Endothelial cell of umbilical vein (primary cell): ENCODE results near the gene SKI. TPM values are rescaled to one million over a fixed set of nuclear protein-coding genes. Genes with fewer than 3 reads are reported as not detected.
A peak's percentile ranks its signal among the peaks of the same experiment; 100 is the strongest.

ENCODE experiments used
- BruUV-seq: library from RNA; stranded (reverse); fragments of 400-500 nt; replicated peaks from 2 replicates; lab custom pipeline; 2021; lab: Mats Ljungman, UMichigan
- CTCF ChIA-PET: fragments of 300-600, 350-600 bp; sonication (Branson Sonifier 250); formaldehyde crosslinking; loops from one replicate; lab custom pipeline; 2021; ENCODE audit warnings: antibody characterized with exemption, inconsistent platforms; lab: Charles Lee
- POLR2A ChIA-PET: fragments of 300-600, 350-600 bp; sonication (Branson Sonifier 250); formaldehyde crosslinking; loops from one replicate; lab custom pipeline; 2021; ENCODE audit warnings: antibody characterized with exemption, inconsistent platforms; lab: Charles Lee
- DNase-seq: peaks from one replicate; pipeline ENCODE4 v3.0.0-alpha.2; 2011; ENCODE audit warnings: low read depth, low spot score
- FAIRE-seq: peaks from 2 replicates; lab custom pipeline; 2011; peaks lifted over from hg19 to GRCh38; lab: Jason Lieb, UNC
- H2AFZ ChIP-seq: 2 replicates; pipeline ENCODE4 v1.6.0; 2012; ENCODE audit warnings: low read depth, low read length, control low read depth, inconsistent platforms
- H3K27ac ChIP-seq: 2 replicates; pipeline ENCODE4 v1.5.1; 2011; ENCODE audit warnings: low read depth, mild to moderate bottlenecking, control low read depth, low read length, moderate library complexity; ENCODE audit not compliant: insufficient read depth
- H3K27me3 ChIP-seq, 2 experiments: 2 replicates each; pipeline versions ENCODE4 v1.6.0 to v1.6.1; 2011; ENCODE audit warnings: low read length in 2 of 2, mixed read lengths in 1 of 2; ENCODE audit not compliant: control insufficient read depth in 2 of 2, insufficient read depth in 2 of 2
- H3K36me3 ChIP-seq, 2 experiments: 2 replicates in 1 of 2; 3 replicates in 1 of 2; pipeline ENCODE4 v1.5.1; 2011; ENCODE audit warnings: low read length in 2 of 2, mild to moderate bottlenecking in 1 of 2, moderate library complexity in 1 of 2; ENCODE audit not compliant: control insufficient read depth in 2 of 2, insufficient read depth in 2 of 2; ENCODE audit errors: extremely low read depth in 1 of 2
- H3K4me1 ChIP-seq: 3 replicates; pipeline ENCODE4 v1.5.1; 2011; ENCODE audit warnings: mild to moderate bottlenecking, low read length; ENCODE audit not compliant: control insufficient read depth, insufficient read depth; ENCODE audit errors: extremely low read depth
- H3K4me2 ChIP-seq: 2 replicates; pipeline ENCODE4 v1.6.1; 2011; ENCODE audit warnings: low read length, control low read depth, mixed read lengths; ENCODE audit not compliant: insufficient read depth
- H3K4me3 ChIP-seq, 3 experiments: fragments of 200-600 bp in 1 of 3; sonication (generic), shearing (Covaris generic) in 1 of 3; replicated peaks in 1 of 3; 2 replicates each; pipeline ENCODE4 v1.5.1; 2011 to 2016; ENCODE audit warnings: control low read depth in 3 of 3, low read length in 3 of 3, mild to moderate bottlenecking in 2 of 3, inconsistent platforms in 1 of 3, low read depth in 1 of 3, moderate library complexity in 1 of 3; ENCODE audit not compliant: insufficient read depth in 1 of 3
- H3K79me2 ChIP-seq: 2 replicates; pipeline ENCODE4 v1.6.0; 2012; ENCODE audit warnings: low read length, inconsistent platforms; ENCODE audit not compliant: control insufficient read depth, insufficient read depth
- H3K9ac ChIP-seq: replicated peaks from 2 replicates; pipeline ENCODE3; 2011; ENCODE audit warnings: low read length, control low read depth; ENCODE audit not compliant: insufficient read depth; ENCODE audit errors: extremely low read depth
- H3K9me1 ChIP-seq: replicated peaks from 3 replicates; pipeline ENCODE4 v1.6.0; 2011; ENCODE audit warnings: mild to moderate bottlenecking, low read length; ENCODE audit not compliant: control insufficient read depth, insufficient read depth; ENCODE audit errors: extremely low read depth
- H3K9me3 ChIP-seq: replicated peaks from 2 replicates; pipeline ENCODE4 v1.5.1; 2012; ENCODE audit warnings: low read length, inconsistent platforms; ENCODE audit not compliant: control insufficient read depth, insufficient read depth
- H4K20me1 ChIP-seq: replicated peaks from 2 replicates; pipeline ENCODE3; 2011; ENCODE audit warnings: mild to moderate bottlenecking, low read length; ENCODE audit not compliant: control insufficient read depth, insufficient read depth; ENCODE audit errors: extremely low read depth
- CTCF ChIP-seq, 2 donors: IDR thresholded peaks; 1 replicate in 1 of 2; 2 replicates in 1 of 2; pipeline ENCODE4 v1.5.1; 2011; ENCODE audit warnings: low read length in 2 of 2, mild to moderate bottlenecking in 2 of 2, moderate library complexity in 2 of 2, control low read depth in 1 of 2, inconsistent platforms in 1 of 2, low read depth in 1 of 2; ENCODE audit not compliant: insufficient read depth in 1 of 2; ENCODE audit errors: extremely low read depth in 1 of 2
- EZH2 ChIP-seq: IDR thresholded peaks from 2 replicates; pipeline ENCODE4 v1.6.1; 2012; ENCODE audit warnings: borderline replicate concordance, low read depth, mild to moderate bottlenecking, moderate library complexity, low read length, inconsistent platforms; ENCODE audit not compliant: severe bottlenecking
- FOS ChIP-seq: IDR thresholded peaks from 2 replicates; pipeline ENCODE4 v1.6.1; 2011; ENCODE audit warnings: mild to moderate bottlenecking, low read length, moderate library complexity, borderline replicate concordance; ENCODE audit not compliant: insufficient read depth
- GATA2 ChIP-seq: IDR thresholded peaks from 2 replicates; pipeline ENCODE4 v1.7.0; 2011; ENCODE audit warnings: low read depth, mild to moderate bottlenecking, moderate library complexity, mixed read lengths, low read length; ENCODE audit not compliant: insufficient read length, insufficient read depth
- JUN ChIP-seq: IDR thresholded peaks from 2 replicates; pipeline ENCODE4 v1.6.1; 2011; ENCODE audit warnings: borderline replicate concordance, low read depth; ENCODE audit not compliant: insufficient read length, insufficient read depth
- MAX ChIP-seq: IDR thresholded peaks from 2 replicates; pipeline ENCODE4 v1.6.1; 2011; ENCODE audit not compliant: insufficient read depth, insufficient read length
- MYC ChIP-seq: IDR thresholded peaks from one replicate; pipeline ENCODE4 v1.6.1; 2011; ENCODE audit warnings: mild to moderate bottlenecking, low read depth, low read length
- POLR2A ChIP-seq: IDR thresholded peaks from 2 replicates; pipeline ENCODE4 v1.6.1; 2012; ENCODE audit warnings: low read depth, mild to moderate bottlenecking, control low read depth, low read length
- POLR2AphosphoS5 ChIP-seq: IDR thresholded peaks from 2 replicates; pipeline ENCODE4 v1.6.1; 2012; ENCODE audit warnings: low read depth, mild to moderate bottlenecking, control low read depth, low read length, moderate library complexity; ENCODE audit not compliant: insufficient read depth
- dilution Hi-C: fragments of 300-500 bp; cut with MboI; formaldehyde crosslinking; loops from one replicate; pipeline ENCODE4 v1.15.0; 2019; ENCODE audit warnings: low sequenced_read_pairs; ENCODE audit not compliant: extremely low pct_ligation_motif_present
- intact Hi-C: fragments of 100-400 bp; cut with micrococcal nuclease; formaldehyde crosslinking; loops from one replicate; pipeline ENCODE4 v1.10.0; 2022
- polyA plus RNA-seq, 4 experiments: library from polyadenylated mRNA; depleted of rRNA in 3 of 4; stranded (reverse) in 3 of 4; unstranded in 1 of 4; fragments of >200 nt; gene quantifications; 2 replicates each; pipeline versions ENCODE4 v1.2.1 to v1.2.3, GENCODE V29; 2011 to 2012; ENCODE audit warnings: missing spikeins in 1 of 4
- total RNA-seq: library from RNA; stranded (reverse); gene quantifications from 2 replicates; pipeline ENCODE4 v1.2.3, GENCODE V29; 2021

SKI gene
- total and polyA plus RNA-seq, 2 donors (not counting 3 experiments of a cell fraction or from before 2014, with no cell fraction given), result 11.6 to 80.3 TPM

GRCh38 chr1:2256435-2257244 is 28.5 kb downstream of the SKI start:
- H3K9me1 ChIP-seq, result no peaks in the 10 kb centered on the region
- peak overlapping the region; percentile 84 for H3K27ac ChIP-seq
- H3K9ac ChIP-seq, result no peak overlapping the region
- H3K27me3 ChIP-seq, result no peaks in the 10 kb centered on the region
- POLR2A ChIA-PET, result no interaction called here
- no peak for DNase-seq
- dilution Hi-C loops, result no loop called here
- CTCF ChIA-PET, result no interaction called here
- H3K9me3 ChIP-seq, result peaks cover 9% of the 10 kb centered on the region
- peaks cover 12% of the 10 kb centered on the region for H4K20me1 ChIP-seq
- peaks cover 91% of the 10 kb centered on the region for H3K79me2 ChIP-seq
- no peak overlapping the region for H2AFZ ChIP-seq
- H3K4me1 ChIP-seq, result peaks cover 9% of the 10 kb centered on the region
- no peak overlapping the region for H3K4me2 ChIP-seq
- TF ChIP-seq CTCF (IDR thresholded peaks at IDR 0.05; ENCODE audit: extremely low read depth in 1 of 2, insufficient read depth in 1 of 2, low read depth in 1 of 2, low read length in 2 of 2) (no peak), JUN (no peak), FOS (no peak), MYC (no peak), GATA2 (no peak), EZH2 (no peak), POLR2AphosphoS5 (no peak), POLR2A (no peak), MAX (no peak)
- no peak overlapping the region for H3K4me3 ChIP-seq
- intact Hi-C loops, result no loop called here
- peaks cover 0 to 5% of the 10 kb centered on the region in 2 experiments for H3K36me3 ChIP-seq
- BruUV-seq, result no TSS peak
- no peak for FAIRE-seq
